EH (cell line): ENCODE data around the gene TNFSF13B.

Experiments used
- DNase-seq: peaks from one replicate; pipeline ENCODE4 v3.0.0-alpha.2; 2015; ENCODE audit warnings: low read depth

The TNFSF13B gene

DNA sequence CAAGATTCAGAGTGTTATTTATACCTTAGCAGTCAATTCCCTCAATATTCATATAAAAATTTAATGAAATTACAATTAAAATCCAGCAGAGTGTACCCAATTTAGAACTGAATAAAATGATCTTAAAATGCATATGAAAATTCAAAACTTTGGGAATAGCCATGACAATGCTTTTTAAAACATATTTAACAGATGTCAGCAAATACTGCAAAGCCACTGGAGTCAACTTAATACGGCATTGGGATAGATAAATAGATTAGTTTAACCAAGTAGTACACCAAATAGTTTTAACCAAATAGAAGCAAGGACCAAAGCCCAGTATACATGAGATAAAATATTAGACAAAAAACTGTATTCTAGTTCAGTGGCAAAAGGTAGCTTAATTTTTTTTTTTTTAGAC lies 79.8 kb downstream of the TNFSF13B start:
- DNase-seq, result no peak

DNA sequence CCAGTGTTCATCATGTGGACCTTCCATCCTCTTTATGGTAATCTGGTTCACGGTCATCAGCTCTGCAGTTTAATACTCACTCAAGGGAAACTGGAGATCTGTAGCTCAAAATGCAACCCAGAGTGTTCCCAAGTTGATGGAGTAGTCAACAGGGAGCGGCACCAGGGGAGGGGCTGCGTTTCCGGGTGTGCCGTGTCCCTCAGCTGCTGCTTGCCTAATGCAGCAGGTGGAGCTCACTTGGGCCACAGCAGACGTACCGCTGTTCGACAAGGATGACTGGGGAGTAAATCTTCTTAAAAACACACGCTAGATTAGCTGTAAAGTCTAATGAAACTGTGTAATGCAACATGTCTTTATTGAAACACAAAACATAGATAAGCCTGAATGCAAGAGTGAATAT lies 81.1 kb downstream of the TNFSF13B start:
- DNase-seq, result no peak

DNA sequence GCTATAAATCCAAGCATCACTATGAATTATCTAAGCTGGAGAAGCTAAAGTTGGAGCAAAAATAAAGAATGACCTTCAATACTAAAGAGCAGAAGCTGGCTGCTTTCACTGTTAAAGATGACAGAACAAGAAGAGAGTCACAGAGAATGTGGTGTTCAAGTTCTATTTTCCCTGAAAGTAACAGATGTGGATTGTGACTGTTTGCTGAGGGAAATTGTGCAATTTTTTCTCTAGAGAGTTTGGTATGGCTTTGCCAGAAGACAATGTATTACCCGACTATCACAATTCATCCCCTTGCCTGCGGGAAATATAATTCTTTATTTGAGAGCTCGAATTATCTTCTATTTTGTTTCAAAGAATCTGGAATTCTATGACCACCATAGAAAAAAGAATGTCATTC lies 83.1 kb downstream of the TNFSF13B start:
- no peak for DNase-seq

DNA sequence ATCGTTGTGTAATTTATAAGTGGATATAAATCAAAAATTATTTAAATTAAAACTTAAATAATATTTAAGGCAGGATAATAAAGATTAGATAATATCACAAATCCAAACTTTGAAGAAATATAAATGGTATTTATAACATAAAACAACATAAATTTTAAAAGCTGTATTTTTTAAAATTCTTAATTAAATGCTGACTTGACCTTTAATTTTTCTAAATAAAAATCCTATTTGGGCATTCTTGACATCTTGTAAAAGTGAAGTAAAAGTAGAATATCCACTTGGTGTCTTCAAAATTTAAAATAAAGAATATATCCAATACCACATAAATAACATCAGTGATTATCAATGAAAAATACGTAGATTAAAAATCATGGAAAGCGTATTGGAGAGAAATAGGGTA lies 87.7 kb downstream of the TNFSF13B start:
- DNase-seq, result no peak
